ENCODE data around the gene CRK.

GRCh38 chr17:1484676-1485422, 28.8 kb upstream of the CRK start:
- TF ChIP-seq CTCF (conservative IDR thresholded peaks at IDR 0.05 in 1 of 2, IDR thresholded peaks at IDR 0.05 in 1 of 2; ENCODE audit: extremely low read depth in 1 of 2, insufficient read depth in 1 of 2, low read depth in 1 of 2, low read length in 2 of 2) = no peak
- no peak for TF ChIP-seq EZH2 (IDR thresholded peaks at IDR 0.05; ENCODE audit: borderline replicate concordance, low read length)
